ENCODE results near the gene UNKL.

DNA sequence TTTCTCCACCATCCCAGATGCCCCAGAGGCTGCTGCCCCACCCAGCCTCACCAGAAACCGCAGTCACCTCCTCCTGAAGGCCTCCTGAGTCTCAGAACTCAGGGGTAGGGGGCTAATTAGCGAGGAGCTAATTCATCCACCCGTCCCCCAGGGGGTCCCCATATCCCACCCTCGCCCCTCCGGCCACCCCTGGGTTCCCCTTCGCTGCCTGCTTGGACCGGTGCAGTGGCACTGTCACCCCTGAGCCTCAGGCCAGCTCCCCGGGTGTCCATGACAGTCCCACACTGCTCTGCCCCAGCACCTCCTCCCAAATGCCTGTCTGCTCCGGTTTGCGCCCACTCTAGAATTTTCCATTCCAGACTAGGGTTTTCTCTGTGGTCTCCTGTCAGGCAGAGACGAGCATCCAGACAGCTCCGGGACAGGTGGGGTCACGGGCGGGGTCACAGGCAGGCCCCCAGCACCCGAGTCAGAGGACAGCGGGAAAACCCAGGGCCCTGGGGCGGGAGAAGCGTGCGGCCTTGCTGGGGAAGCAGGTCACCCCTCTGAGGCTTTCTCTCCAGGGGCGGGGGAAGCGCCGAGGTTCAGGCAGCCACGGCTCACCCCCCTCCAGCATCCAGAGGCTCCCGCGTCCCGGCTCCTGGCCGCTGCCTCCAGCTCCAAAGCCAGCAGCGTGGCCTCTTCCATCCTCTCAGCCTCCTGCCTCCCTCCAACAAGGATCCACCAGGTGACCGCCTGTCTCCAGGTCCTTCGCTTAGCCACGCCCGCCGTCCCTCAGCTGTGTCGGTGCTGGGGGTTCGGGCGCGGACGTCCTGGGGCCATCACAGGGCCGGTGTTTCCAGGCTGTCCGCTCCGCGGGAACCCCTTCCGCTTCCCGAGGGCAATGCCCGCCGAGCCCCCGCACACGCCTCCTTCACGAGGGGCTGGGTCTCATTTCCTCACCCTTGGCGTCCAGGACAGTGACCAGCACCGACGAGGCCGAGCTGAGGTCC is 13.3 kb upstream of the UNKL start:
- TF ChIP-seq EZH2phosphoT487 (IDR thresholded peaks at IDR 0.05; ENCODE audit: insufficient read depth, low read depth) = no peak
- no peak for TF ChIP-seq EZH2 (IDR thresholded peaks at IDR 0.05; ENCODE audit: insufficient read depth, poor library complexity, severe bottlenecking)

All from GM23248 (cell line).